Stomach (tissue), 9 donors: ENCODE data around the gene LMTK2. TPM values are rescaled to one million over a fixed set of nuclear protein-coding genes. Genes with fewer than 3 reads are reported as not detected.

Source experiments
- DNase-seq, 2 donors: peaks; one replicate each; pipeline versions ENCODE4 v3.0.0 to v3.0.0-alpha.2; 2013 to 2019
- H3K27ac ChIP-seq, 5 donors: fragments of 200-600 bp in 4 of 5; sonication (generic) in 4 of 5; one replicate each; pipeline ENCODE4 v1.5.1; 2013 to 2019; ENCODE audit warnings: mild to moderate bottlenecking in 1 of 5, moderate library complexity in 1 of 5
- H3K27me3 ChIP-seq, 3 donors: fragments of 200-600 bp; sonication (generic); one replicate each; pipeline ENCODE4 v1.5.1; 2017 to 2019; ENCODE audit warnings: mixed run types in 1 of 3
- H3K36me3 ChIP-seq, 4 donors: fragments of 200-600 bp; sonication (generic); 1 replicate in 3 of 4; 2 replicates in 1 of 4; pipeline ENCODE4 v1.5.1; 2016 to 2019
- H3K4me1 ChIP-seq, 4 donors: fragments of 200-600 bp; sonication (generic); one replicate each; pipeline ENCODE4 v1.5.1; 2016 to 2019
- H3K4me3 ChIP-seq, 4 donors: fragments of 200-600 bp; sonication (generic) in 3 of 4; one replicate each; pipeline ENCODE4 v1.5.1; 2016 to 2019; ENCODE audit warnings: mild to moderate bottlenecking in 1 of 4
- H3K9me3 ChIP-seq, 4 donors: fragments of 200-600 bp; sonication (generic); one replicate each; pipeline ENCODE4 v1.5.1; 2016 to 2019
- CTCF ChIP-seq, 7 experiments: fragments of 450-650 bp in 4 of 7; fragments of 200-600 bp in 3 of 7; sonication (generic) in 3 of 7; IDR thresholded peaks; one replicate each; pipeline ENCODE4 v1.5.1; 2016 to 2019; ENCODE audit warnings: antibody characterized with exemption in 7 of 7, control low read depth in 2 of 7, mild to moderate bottlenecking in 1 of 7
- EP300 ChIP-seq: sonication (generic); formaldehyde crosslinking; IDR thresholded peaks from one replicate; pipeline ENCODE4 v1.6.1; 2017; ENCODE audit warnings: antibody characterized with exemption
- POLR2A ChIP-seq, 4 donors: fragments of 450-650 bp; IDR thresholded peaks; one replicate each; pipeline ENCODE4 v1.6.1; 2016; ENCODE audit warnings: antibody characterized with exemption in 4 of 4, control low read depth in 2 of 4, mild to moderate bottlenecking in 1 of 4, moderate library complexity in 1 of 4
- POLR2AphosphoS5 ChIP-seq, 3 donors: sonication (generic); formaldehyde crosslinking; IDR thresholded peaks; one replicate each; pipeline ENCODE4 v1.6.1; 2016; ENCODE audit warnings: antibody characterized with exemption in 3 of 3
- WGBS, 5 donors: extraction: QIAGEN DNeasy Blood & Tissue Kit in 3 of 5; methylation state at CpG; one replicate each; pipeline versions ENCODE4 v1.1.5 to v1.1.7; 2013 to 2018; 5-methylcytosine and 5-hydroxymethylcytosine counted together
- intact Hi-C: fragments of 100-400 bp; cut with DNase I; formaldehyde crosslinking; loops from one replicate; pipeline ENCODE4 v1.15.1; 2023; ENCODE audit warnings: low total_unique reads
- polyA plus RNA-seq, 3 donors: library from polyadenylated mRNA; stranded (reverse); fragments of 200-250 nt; gene quantifications; one replicate each; pipeline ENCODE4 v1.2.3, GENCODE V29; 2013
- total RNA-seq, 5 donors: library from RNA; depleted of rRNA; stranded (reverse); fragments of >200 nt; gene quantifications; one replicate each; pipeline versions ENCODE4 v1.1.0 to v1.2.3, GENCODE V29; 2014 to 2016
- donor health status: healthy with polysubstance abuse.
- donor health status: Bipolar disorder and iron deficiency.
- donor health status: healthy.

The LMTK2 gene
- total and polyA plus RNA-seq, 8 donors: 1.4 to 42.6 (median 19.3) TPM

GRCh38 chr7:98214811-98215321 is 108.2 kb downstream of the LMTK2 start:
- Histone ChIP-seq H3K27me3 (peaks cover 0 to 22% (median 7%) of the 10 kb centered on the region in 3 donors), H3K27ac (peak overlapping the region in 4 of 5 donors; percentile 50 to 78 (median 62)), H3K9me3 (no peaks in the 10 kb centered on the region), H3K4me1 (peaks cover 17 to 61% (median 43%) of the 10 kb centered on the region in 4 donors), H3K4me3 (no peak overlapping the region), H3K36me3 (peaks cover 12 to 37% (median 33%) of the 10 kb centered on the region in 4 donors)
- no peak for DNase-seq
- 91 to 96% (median 93%) methylated on average over 23 to 27 of the region's 27 CpGs for WGBS, 5 donors
- intact Hi-C loops: no loop called here
- TF ChIP-seq POLR2A (IDR thresholded peaks at IDR 0.05) (no peak), CTCF (IDR thresholded peaks at IDR 0.05) (no peak), EP300 (no peak), POLR2AphosphoS5 (IDR thresholded peaks at IDR 0.05) (no peak)

- Histone ChIP-seq H3K4me3 (no peak overlapping the region), H3K4me1 (peaks cover 13 to 55% (median 37%) of the 10 kb centered on the region in 4 donors), H3K36me3 (peaks cover 12 to 46% (median 42%) of the 10 kb centered on the region in 4 donors), H3K27me3 (peaks cover 0 to 16% (median 7%) of the 10 kb centered on the region in 3 donors), H3K27ac (peak overlapping the region in 4 of 5 donors; percentile 30 to 78 (median 44)), H3K9me3 (no peaks in the 10 kb centered on the region)
- peak; percentile 41 to 58 for DNase-seq
- TF ChIP-seq EP300 (no peak), CTCF (IDR thresholded peaks at IDR 0.05) (no peak), POLR2A (IDR thresholded peaks at IDR 0.05) (no peak), POLR2AphosphoS5 (IDR thresholded peaks at IDR 0.05) (peak in 1 of 3 donors; percentile 38)
- 57 to 73% (median 71%) methylated on average over 26 to 32 of the region's 32 CpGs for WGBS, 5 donors
- intact Hi-C loops: no loop called here
These were observed 109.2 kb downstream of the LMTK2 start for GRCh38 chr7:98215561-98216495.

- DNase-seq: no peak
These were observed 110.4 kb downstream of the LMTK2 start for GRCh38 chr7:98216941-98217622.

More at GRCh38 chr7:98216941-98217622, 110.4 kb downstream of the LMTK2 start:
- no peak for TF ChIP-seq POLR2A (IDR thresholded peaks at IDR 0.05)
- no peak for TF ChIP-seq CTCF (IDR thresholded peaks at IDR 0.05)
- no peak for TF ChIP-seq EP300
- TF ChIP-seq POLR2AphosphoS5 (IDR thresholded peaks at IDR 0.05): no peak
- 82 to 94% (median 90%) methylated on average over 7 to 24 of the region's 24 CpGs for WGBS, 5 donors
- H3K4me1 ChIP-seq: peaks cover 6 to 44% (median 30%) of the 10 kb centered on the region in 4 donors
- H3K27ac ChIP-seq: peak overlapping the region in 2 of 5 donors; percentile 68 to 78
- no peak overlapping the region for H3K4me3 ChIP-seq
- peaks cover 0 to 3% (median 0%) of the 10 kb centered on the region in 3 donors for H3K27me3 ChIP-seq
- intact Hi-C loops: no loop called here
- no peaks in the 10 kb centered on the region for H3K9me3 ChIP-seq
- H3K36me3 ChIP-seq: peaks cover 22 to 59% (median 55%) of the 10 kb centered on the region in 4 donors
